Measurements from ENCODE around the gene UBXN11.
A peak's percentile ranks its signal among the peaks of the same experiment; 100 is the strongest.

UBXN11 gene

DNA sequence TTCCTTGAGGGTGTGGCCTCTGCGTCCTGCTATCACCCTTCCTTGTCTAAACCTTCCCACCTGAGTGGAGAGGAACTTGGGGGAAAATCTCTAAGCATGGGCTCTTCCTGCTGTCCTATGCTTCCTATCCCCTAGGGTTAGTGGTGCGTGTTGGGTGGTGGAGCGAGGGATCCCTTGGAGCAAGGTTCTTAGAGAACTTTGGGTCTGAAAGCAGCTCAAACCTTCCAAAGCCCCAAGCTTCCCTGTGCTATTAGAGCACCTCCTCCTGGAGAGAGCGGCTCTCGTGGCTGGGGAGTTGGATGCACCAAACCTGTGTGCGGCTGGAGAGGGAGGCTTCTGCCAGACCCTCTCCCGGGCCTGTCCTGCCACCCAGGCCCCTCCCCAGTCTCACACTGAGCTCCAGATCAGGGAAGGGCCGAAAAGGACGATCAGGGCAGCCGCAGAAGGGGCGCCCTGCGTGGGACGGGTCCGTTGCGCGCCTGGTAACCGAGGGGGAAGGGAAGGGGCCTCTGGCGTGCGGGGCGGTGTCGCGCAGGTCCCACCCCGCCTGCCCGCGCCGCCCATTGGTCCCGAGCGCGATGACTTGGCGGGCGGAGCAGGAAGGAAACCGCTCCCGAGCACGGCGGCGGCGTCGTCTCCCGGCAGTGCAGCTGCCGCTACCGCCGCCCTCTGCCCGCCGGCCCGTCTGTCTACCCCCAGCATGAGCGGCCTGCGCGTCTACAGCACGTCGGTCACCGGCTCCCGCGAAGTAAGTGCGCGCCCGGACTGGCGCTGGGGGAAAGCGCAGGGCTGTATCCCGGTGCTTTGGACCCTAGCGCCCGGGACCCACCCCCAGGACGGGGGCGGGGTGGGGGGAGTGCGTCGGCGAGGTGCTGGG lies 26.7 kb downstream of the UBXN11 start, which contains the start of gene SH3BGRL3:
TSS of gene SH3BGRL3 (plus strand) at position 631 of the 877 bp plus-strand sequence. CDS start at position 701, 70 bp downstream.
- Histone ChIP-seq H3K36me3 (ENCODE audit: control insufficient read depth, insufficient read depth, low read length) (peaks cover 22% of the 10 kb centered on the region), H3K9me3 (ENCODE audit: control insufficient read depth, low read length) (no peaks in the 10 kb centered on the region), H3K4me1 (ENCODE audit: control insufficient read depth, insufficient read depth, low read length) (peaks cover 37% of the 10 kb centered on the region), H3K4me3 (ENCODE audit: insufficient read depth, low read depth, low read length) (peak within 1 kb of the TSS; percentile 77), H3K27ac (ENCODE audit: insufficient read depth, low read depth, low read length, poor library complexity, severe bottlenecking) (peak within 1 kb of the TSS; percentile 84), H3K27me3 (ENCODE audit: control insufficient read depth, insufficient read depth, low read length, poor library complexity, severe bottlenecking) (no peaks in the 10 kb centered on the region)
- WGBS, 2 experiments = 1 to 2% methylated on average over 65 to 66 of the region's 66 CpGs

DNA sequence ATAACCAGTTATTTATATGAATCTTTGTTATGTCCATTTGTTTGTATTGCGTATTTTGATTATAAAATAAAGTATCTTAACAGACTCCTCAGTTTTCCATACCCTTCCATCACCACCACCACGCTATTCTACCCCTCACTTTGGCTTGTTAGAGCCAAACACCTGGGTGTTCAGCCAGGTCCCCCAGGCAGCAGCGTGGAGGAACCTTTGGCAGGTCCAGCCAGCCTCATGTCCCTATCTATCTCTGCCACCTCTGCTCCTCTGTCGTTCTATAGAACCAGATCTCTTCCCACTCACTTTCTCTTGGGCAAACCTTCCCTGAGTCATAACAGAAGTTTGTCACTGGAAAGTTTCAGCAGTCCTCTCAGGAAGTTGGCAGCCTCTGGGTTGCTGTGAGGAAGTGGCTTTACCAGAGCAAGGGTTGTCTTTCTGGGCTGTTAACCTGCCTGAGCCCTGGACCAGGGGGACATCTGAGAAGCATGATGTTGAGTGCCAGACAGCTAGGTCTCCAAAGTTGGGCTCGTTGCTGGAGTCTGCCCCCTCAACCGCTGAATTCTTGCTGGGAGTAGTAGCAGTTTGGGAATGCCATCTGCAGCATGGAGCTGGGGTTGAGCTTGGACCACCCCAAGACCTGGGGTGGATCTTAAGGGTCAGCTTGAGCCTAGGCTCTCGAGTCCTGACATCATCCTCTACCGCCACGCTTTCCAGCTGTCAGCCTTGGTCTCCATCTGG lies 27.5 kb downstream of the UBXN11 start:
- Histone ChIP-seq H3K9me3 (ENCODE audit: control insufficient read depth, low read length) (no peaks in the 10 kb centered on the region), H3K27me3 (ENCODE audit: control insufficient read depth, insufficient read depth, low read length, poor library complexity, severe bottlenecking) (no peaks in the 10 kb centered on the region), H3K27ac (ENCODE audit: insufficient read depth, low read depth, low read length, poor library complexity, severe bottlenecking) (peak overlapping the region; percentile 84), H3K4me3 (ENCODE audit: insufficient read depth, low read depth, low read length) (peak overlapping the region; percentile 77), H3K36me3 (ENCODE audit: control insufficient read depth, insufficient read depth, low read length) (peaks cover 27% of the 10 kb centered on the region), H3K4me1 (ENCODE audit: control insufficient read depth, insufficient read depth, low read length) (peaks cover 37% of the 10 kb centered on the region)
- WGBS, 2 experiments = 82 to 85% methylated on average over 8 of the region's 9 CpGs

GRCh38 chr1:26278303-26278702 lies 28.1 kb downstream of the UBXN11 start:
- no peak overlapping the region for H3K4me3 ChIP-seq (ENCODE audit: insufficient read depth, low read depth, low read length)
- no peak overlapping the region for H3K27ac ChIP-seq (ENCODE audit: insufficient read depth, low read depth, low read length, poor library complexity, severe bottlenecking)
- no peaks in the 10 kb centered on the region for H3K27me3 ChIP-seq (ENCODE audit: control insufficient read depth, insufficient read depth, low read length, poor library complexity, severe bottlenecking)
- H3K36me3 ChIP-seq (ENCODE audit: control insufficient read depth, insufficient read depth, low read length) = peaks cover 27% of the 10 kb centered on the region
- 90 to 92% methylated on average over 3 of the region's 4 CpGs for WGBS, 2 experiments
- no peaks in the 10 kb centered on the region for H3K9me3 ChIP-seq (ENCODE audit: control insufficient read depth, low read length)
- peaks cover 37% of the 10 kb centered on the region for H3K4me1 ChIP-seq (ENCODE audit: control insufficient read depth, insufficient read depth, low read length)

DNA sequence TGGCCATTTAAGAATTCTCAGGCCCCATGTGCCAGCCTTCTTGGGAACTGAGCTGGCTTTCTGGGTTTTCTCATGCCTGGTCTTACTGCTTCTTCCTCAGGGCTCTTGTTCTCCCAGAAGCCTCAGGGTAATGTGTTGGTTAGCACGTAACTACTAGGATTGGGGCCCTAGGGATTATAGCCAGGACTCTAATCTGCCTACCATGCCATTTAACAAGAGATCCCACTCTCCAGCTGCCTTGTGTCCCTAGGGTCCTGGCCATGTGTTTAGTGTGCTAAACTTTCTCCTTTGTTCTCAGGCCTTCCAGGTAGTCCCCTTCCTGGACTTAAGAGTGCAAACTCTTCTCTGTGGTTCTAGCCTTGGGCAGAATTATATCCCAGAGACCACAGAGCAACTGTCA lies 28.7 kb downstream of the UBXN11 start:
- 93 to 95% methylated on average over 1 of the region's 1 CpG for WGBS, 2 experiments
- H3K4me1 ChIP-seq (ENCODE audit: control insufficient read depth, insufficient read depth, low read length) = peaks cover 34% of the 10 kb centered on the region
- H3K4me3 ChIP-seq (ENCODE audit: insufficient read depth, low read depth, low read length) = no peak overlapping the region
- no peaks in the 10 kb centered on the region for H3K9me3 ChIP-seq (ENCODE audit: control insufficient read depth, low read length)
- no peaks in the 10 kb centered on the region for H3K27me3 ChIP-seq (ENCODE audit: control insufficient read depth, insufficient read depth, low read length, poor library complexity, severe bottlenecking)
- H3K36me3 ChIP-seq (ENCODE audit: control insufficient read depth, insufficient read depth, low read length) = peaks cover 27% of the 10 kb centered on the region
- no peak overlapping the region for H3K27ac ChIP-seq (ENCODE audit: insufficient read depth, low read depth, low read length, poor library complexity, severe bottlenecking)

DNA sequence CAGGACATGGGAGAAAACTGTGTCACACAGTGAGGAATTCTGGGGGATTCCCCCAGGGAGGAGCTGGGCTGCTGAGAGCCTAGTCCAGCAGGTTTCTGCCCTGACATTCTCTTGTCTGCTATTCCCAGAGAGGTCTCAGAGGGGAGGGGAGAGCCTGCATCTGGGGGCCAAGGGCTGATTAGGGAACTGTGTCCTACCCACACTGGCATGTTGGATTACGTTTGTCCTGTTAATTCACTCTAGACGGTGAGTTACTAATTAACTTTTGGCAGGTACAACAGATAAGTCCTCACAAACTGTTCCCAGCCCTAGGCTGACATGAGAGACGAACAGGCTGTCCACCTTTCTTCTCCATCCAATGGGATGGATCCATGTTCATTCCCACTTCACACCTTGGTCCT lies 29.2 kb downstream of the UBXN11 start:
- Histone ChIP-seq H3K4me1 (ENCODE audit: control insufficient read depth, insufficient read depth, low read length) (peaks cover 29% of the 10 kb centered on the region), H3K4me3 (ENCODE audit: insufficient read depth, low read depth, low read length) (no peak overlapping the region), H3K36me3 (ENCODE audit: control insufficient read depth, insufficient read depth, low read length) (peaks cover 29% of the 10 kb centered on the region), H3K27me3 (ENCODE audit: control insufficient read depth, insufficient read depth, low read length, poor library complexity, severe bottlenecking) (no peaks in the 10 kb centered on the region), H3K27ac (ENCODE audit: insufficient read depth, low read depth, low read length, poor library complexity, severe bottlenecking) (no peak overlapping the region), H3K9me3 (ENCODE audit: control insufficient read depth, low read length) (no peaks in the 10 kb centered on the region)
- 94 to 97% methylated on average over 3 of the region's 3 CpGs for WGBS, 2 experiments

DNA sequence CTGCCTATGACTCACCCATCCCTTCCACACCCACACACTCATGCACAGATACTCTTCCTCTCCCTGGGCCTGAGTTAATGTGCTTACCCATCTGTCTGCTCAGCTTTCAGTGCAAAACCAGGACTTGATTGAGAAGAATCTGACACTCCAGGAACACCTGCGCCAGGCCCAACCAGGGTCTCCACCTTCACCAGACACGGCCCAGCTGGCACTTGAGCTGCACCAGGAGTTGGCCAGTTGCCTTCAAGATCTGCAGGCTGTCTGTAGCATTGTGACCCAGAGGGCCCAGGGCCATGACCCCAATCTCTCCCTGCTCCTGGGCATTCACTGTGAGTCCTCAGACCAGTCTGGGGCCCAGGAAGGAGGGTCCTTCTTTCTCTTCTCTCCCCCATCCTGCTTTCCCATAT lies 30.0 kb downstream of the UBXN11 start:
- H3K4me1 ChIP-seq (ENCODE audit: control insufficient read depth, insufficient read depth, low read length) = peaks cover 21% of the 10 kb centered on the region
- H3K36me3 ChIP-seq (ENCODE audit: control insufficient read depth, insufficient read depth, low read length) = peaks cover 37% of the 10 kb centered on the region
- no peaks in the 10 kb centered on the region for H3K27me3 ChIP-seq (ENCODE audit: control insufficient read depth, insufficient read depth, low read length, poor library complexity, severe bottlenecking)
- H3K9me3 ChIP-seq (ENCODE audit: control insufficient read depth, low read length) = no peaks in the 10 kb centered on the region
- H3K4me3 ChIP-seq (ENCODE audit: insufficient read depth, low read depth, low read length) = no peak overlapping the region
- H3K27ac ChIP-seq (ENCODE audit: insufficient read depth, low read depth, low read length, poor library complexity, severe bottlenecking) = no peak overlapping the region
- WGBS, 2 experiments = 93 to 99% methylated on average over 2 of the region's 2 CpGs

DNA sequence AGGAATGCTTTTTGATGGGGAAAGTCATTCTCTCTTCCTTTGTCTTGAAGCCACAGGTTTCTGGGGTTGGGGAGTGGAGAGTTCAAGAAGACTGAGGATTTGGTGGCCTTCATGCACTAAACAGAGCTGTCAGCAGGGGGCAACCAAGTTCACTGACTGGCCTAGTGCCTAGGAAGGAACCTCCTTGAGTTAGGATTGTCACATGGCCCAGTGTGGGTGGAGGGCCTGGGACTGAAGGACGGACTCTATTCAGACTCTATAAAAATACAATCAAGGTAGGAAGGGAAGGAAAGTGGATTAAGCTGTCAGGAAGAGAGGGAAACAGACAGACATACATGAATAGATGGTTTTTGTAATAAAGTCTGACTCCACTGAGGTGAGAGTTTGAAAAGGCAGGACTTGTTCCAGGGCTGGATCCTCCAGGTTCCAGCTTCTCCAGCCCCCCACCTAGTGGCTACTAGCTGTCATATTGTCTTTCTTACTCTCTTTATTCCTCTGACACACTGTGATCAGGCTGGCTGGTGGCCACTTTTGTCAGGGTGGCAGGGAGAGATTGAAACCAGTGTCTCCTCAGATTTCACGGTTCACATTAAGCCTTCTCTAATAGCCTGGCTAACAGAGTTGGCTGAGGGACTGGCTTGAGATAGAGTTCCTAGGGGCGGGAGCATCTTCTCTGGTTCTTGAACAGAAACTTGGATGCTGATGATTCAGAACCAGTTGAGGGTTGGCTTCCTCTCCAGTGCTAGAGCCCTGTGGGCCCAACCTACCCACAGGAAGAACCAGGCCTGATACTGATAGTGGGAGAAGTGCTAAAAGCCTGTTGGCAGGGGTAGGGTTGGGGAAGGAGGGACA lies 30.6 kb downstream of the UBXN11 start:
- Histone ChIP-seq H3K27me3 (ENCODE audit: control insufficient read depth, insufficient read depth, low read length, poor library complexity, severe bottlenecking) (no peaks in the 10 kb centered on the region), H3K27ac (ENCODE audit: insufficient read depth, low read depth, low read length, poor library complexity, severe bottlenecking) (no peak overlapping the region), H3K36me3 (ENCODE audit: control insufficient read depth, insufficient read depth, low read length) (peaks cover 43% of the 10 kb centered on the region), H3K4me1 (ENCODE audit: control insufficient read depth, insufficient read depth, low read length) (peaks cover 15% of the 10 kb centered on the region), H3K4me3 (ENCODE audit: insufficient read depth, low read depth, low read length) (no peak overlapping the region), H3K9me3 (ENCODE audit: control insufficient read depth, low read length) (no peaks in the 10 kb centered on the region)
- WGBS, 2 experiments = 82 to 90% methylated on average over 2 to 3 of the region's 3 CpGs

- Histone ChIP-seq H3K4me3 (ENCODE audit: insufficient read depth, low read depth, low read length) (no peak overlapping the region), H3K27me3 (ENCODE audit: control insufficient read depth, insufficient read depth, low read length, poor library complexity, severe bottlenecking) (no peaks in the 10 kb centered on the region), H3K27ac (ENCODE audit: insufficient read depth, low read depth, low read length, poor library complexity, severe bottlenecking) (no peak overlapping the region), H3K4me1 (ENCODE audit: control insufficient read depth, insufficient read depth, low read length) (peaks cover 11% of the 10 kb centered on the region), H3K36me3 (ENCODE audit: control insufficient read depth, insufficient read depth, low read length) (peaks cover 52% of the 10 kb centered on the region), H3K9me3 (ENCODE audit: control insufficient read depth, low read length) (no peaks in the 10 kb centered on the region)
- WGBS, 2 experiments = 93 to 94% methylated on average over 11 of the region's 11 CpGs
These were observed 31.5 kb downstream of the UBXN11 start for GRCh38 chr1:26274801-26275425.

GRCh38 chr1:26269198-26269550 lies 37.3 kb downstream of the UBXN11 start:
- Histone ChIP-seq H3K27ac (ENCODE audit: insufficient read depth, low read depth, low read length, poor library complexity, severe bottlenecking) (no peak overlapping the region), H3K4me1 (ENCODE audit: control insufficient read depth, insufficient read depth, low read length) (no peaks in the 10 kb centered on the region), H3K9me3 (ENCODE audit: control insufficient read depth, low read length) (no peaks in the 10 kb centered on the region), H3K36me3 (ENCODE audit: control insufficient read depth, insufficient read depth, low read length) (peaks cover 69% of the 10 kb centered on the region), H3K27me3 (ENCODE audit: control insufficient read depth, insufficient read depth, low read length, poor library complexity, severe bottlenecking) (no peaks in the 10 kb centered on the region), H3K4me3 (ENCODE audit: insufficient read depth, low read depth, low read length) (no peak overlapping the region)
- 99% methylated on average over 4 of the region's 4 CpGs for WGBS, 2 experiments

Measured in ectodermal cell (in vitro differentiated cells).